ENCODE results near the gene ABHD16A. TPM values are rescaled to one million over a fixed set of nuclear protein-coding genes. Genes with fewer than 3 reads are reported as not detected.

Gene ABHD16A
- total RNA-seq, 2 donors from 2014 or later, result 57.8 to 75.1 TPM

DNA sequence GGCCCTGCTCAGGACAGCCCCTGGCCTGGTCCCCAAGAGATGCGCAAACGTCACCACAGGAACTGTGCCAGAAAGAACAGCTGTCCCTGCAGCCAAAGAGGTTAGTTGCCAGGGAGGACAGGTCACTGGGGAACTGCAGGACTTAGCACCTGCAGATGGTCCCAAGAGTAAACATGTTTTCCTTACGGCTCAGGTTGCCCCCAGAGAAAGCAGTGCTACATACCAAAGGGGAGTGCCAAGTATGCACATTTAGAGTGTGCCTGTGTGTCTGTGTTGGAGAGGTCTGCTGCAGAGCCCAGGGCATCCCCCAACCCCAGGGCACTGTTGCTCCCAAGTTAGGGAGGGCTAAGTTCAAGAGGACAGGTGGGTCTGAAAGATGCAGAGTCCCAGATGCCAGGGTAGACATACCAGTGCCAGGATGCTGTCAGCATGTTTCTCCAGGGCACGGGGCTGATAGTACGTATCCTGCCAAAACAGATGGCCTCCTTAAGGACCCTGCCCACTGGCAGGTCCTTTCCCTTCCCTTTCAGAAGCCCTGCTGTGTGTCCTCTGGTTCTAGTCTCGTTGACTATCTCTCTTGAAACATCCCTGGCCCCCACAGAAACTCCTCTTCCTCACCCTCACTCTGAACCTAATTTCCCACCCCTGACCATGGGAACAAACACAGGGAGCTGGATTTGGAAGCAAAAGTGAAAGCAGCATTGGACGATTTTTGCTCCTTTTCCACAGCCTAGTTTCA, 1.3 kb downstream of the ABHD16A start:
- H3K4me3 Mint-ChIP-seq, result peak overlapping the region; percentile 100
- H3K36me3 Mint-ChIP-seq (ENCODE audit: low read depth), result peaks cover 15% of the 10 kb centered on the region
- H3K9me3 ChIP-seq (ENCODE audit: control insufficient read depth, low read length, poor library complexity, severe bottlenecking), result no peaks in the 10 kb centered on the region
- peak overlapping the region; percentile 100 for H3K27ac Mint-ChIP-seq
- DNase-seq, result no peak
- no peaks in the 10 kb centered on the region for H3K27me3 Mint-ChIP-seq
- ATAC-seq, result no peak
- H3K4me1 Mint-ChIP-seq, result peaks cover 34% of the 10 kb centered on the region

DNA sequence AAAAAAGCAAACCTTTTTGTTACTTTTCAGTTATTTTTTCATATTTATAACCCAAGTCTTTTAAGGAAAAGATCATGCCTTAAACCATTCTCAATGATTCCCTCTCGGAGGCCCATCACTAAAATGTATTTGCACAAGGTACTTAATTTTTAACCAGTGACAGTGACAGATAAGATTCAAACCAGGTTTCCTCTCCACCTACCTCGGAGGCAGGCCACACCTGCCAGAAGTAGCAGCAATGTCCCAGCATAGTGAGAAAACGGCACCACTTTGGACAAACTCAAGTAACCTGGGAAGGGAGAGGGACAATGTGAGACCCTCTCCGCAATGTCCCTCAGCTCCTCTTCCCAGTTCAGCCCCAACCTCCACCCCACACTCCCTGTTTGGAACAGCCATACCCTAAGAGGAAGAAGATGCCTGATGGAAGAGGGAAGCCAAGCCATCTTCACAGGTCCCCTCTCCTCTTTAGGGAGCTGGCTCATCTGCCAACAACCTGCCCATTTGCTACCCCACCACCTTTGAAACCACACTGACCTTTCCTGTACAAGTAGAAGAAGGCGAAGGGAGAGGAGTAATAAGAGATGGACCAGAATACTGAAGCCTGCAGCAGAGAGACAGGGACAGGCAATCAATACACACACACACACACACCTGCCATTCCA, 2.3 kb downstream of the ABHD16A start:
- peak overlapping the region; percentile 100 for H3K4me3 Mint-ChIP-seq
- DNase-seq (no peak), ATAC-seq (no peak)
- no peaks in the 10 kb centered on the region for H3K9me3 ChIP-seq (ENCODE audit: control insufficient read depth, low read length, poor library complexity, severe bottlenecking)
- peaks cover 34% of the 10 kb centered on the region for H3K4me1 Mint-ChIP-seq
- peak overlapping the region; percentile 100 for H3K27ac Mint-ChIP-seq
- H3K27me3 Mint-ChIP-seq, result no peaks in the 10 kb centered on the region
- peaks cover 15% of the 10 kb centered on the region for H3K36me3 Mint-ChIP-seq (ENCODE audit: low read depth)

DNA sequence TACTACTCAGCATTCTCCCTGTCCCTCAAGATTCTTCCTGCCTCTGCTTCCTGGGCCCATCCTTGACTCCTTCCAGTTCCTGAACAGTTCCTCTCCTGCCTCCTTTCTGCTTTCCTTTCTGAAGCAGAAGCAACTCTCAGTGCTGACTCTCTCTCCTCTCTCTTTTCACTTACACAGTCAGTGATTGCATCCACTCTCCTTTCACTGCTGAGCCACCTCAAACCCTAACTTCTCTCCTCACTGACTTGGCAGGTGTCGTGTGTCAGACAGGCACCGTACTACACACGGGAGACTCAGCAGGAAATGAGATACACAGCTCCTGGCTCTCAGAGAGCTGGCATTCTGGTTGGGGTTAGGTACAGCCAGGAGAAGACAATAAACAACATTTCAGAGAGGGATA, 5.6 kb downstream of the ABHD16A start:
- no peak overlapping the region for H3K4me3 Mint-ChIP-seq
- peaks cover 27% of the 10 kb centered on the region for H3K4me1 Mint-ChIP-seq
- peaks cover 16% of the 10 kb centered on the region for H3K36me3 Mint-ChIP-seq (ENCODE audit: low read depth)

DNA sequence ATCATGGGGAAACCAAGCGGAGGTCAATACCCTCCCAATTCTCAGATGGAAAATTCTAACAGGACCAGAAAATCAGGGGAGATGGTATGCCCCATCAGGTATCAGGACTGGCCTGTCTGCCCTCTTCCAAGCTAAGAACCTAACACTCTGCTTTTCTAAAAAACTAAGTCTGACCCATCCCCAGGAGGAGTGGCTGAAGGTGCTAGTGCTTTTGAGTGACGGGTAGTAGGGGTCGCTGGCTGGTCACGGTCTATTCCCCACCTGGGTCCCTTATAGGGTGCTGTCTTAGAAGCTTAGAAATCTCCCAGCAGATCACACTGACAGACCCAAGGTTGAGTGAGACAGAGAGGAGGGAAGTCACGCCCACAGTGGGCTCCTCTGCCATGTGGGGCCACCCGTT, 9.6 kb downstream of the ABHD16A start:
- peaks cover 16% of the 10 kb centered on the region for H3K4me1 Mint-ChIP-seq
- H3K9me3 ChIP-seq (ENCODE audit: control insufficient read depth, low read length, poor library complexity, severe bottlenecking), result no peaks in the 10 kb centered on the region
- DNase-seq, result no peak
- no peak overlapping the region for H3K27ac Mint-ChIP-seq
- no peak for ATAC-seq
- H3K4me3 Mint-ChIP-seq, result no peak overlapping the region
- no peaks in the 10 kb centered on the region for H3K27me3 Mint-ChIP-seq
- peaks cover 14% of the 10 kb centered on the region for H3K36me3 Mint-ChIP-seq (ENCODE audit: low read depth)

More for the DNA sequence above, 5.6 kb downstream of the ABHD16A start:
- no peaks in the 10 kb centered on the region for H3K9me3 ChIP-seq (ENCODE audit: control insufficient read depth, low read length, poor library complexity, severe bottlenecking)
- Mint-ChIP-seq H3K27me3 (no peaks in the 10 kb centered on the region), H3K27ac (peak overlapping the region; percentile 93)
- DNase-seq (no peak), ATAC-seq (no peak)

DNA sequence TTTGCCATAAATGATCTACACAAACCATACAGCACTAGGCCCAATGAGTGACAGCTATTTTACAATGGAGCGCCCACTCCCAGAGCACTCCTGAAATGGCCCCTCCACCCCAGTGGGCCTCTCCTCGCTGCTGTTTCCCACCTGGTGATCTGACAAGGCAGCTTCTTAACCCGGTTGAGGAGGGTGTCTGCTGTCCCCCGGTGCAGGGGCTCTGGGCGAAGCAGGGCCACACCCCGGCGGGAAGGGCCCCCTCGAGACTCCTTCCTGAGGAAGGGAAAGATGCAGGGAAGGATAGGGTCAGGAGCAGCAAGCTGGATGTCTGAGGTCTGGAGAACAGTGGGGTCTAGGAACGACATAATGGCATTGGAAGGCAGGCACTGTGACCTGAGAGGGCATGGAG, 10.2 kb downstream of the ABHD16A start:
- no peaks in the 10 kb centered on the region for H3K9me3 ChIP-seq (ENCODE audit: control insufficient read depth, low read length, poor library complexity, severe bottlenecking)
- H3K27me3 Mint-ChIP-seq, result no peaks in the 10 kb centered on the region
- no peak overlapping the region for H3K4me3 Mint-ChIP-seq
- ATAC-seq (no peak), DNase-seq (no peak)
- peaks cover 13% of the 10 kb centered on the region for H3K4me1 Mint-ChIP-seq
- no peak overlapping the region for H3K27ac Mint-ChIP-seq
- peaks cover 14% of the 10 kb centered on the region for H3K36me3 Mint-ChIP-seq (ENCODE audit: low read depth)

DNA sequence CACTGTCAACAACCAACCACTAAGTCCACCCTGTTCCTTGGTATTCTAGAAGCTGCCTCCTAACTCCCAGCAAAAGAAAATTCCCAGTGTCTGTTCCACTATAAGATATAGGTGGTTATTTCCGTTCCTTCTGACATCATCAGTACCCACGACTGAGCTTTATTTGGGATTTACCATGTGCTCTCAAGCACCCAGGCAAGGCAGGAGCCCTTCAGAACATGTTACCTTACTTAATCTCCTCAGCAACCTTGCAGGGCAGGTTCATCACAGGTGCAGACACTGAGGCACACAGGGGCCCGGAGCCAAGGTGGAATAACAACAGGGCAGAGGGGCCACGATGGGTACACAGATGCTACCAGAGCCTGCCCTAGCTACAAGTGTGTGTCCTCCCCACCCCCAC, 10.8 kb downstream of the ABHD16A start:
- Mint-ChIP-seq H3K27me3 (no peaks in the 10 kb centered on the region), H3K4me3 (no peak overlapping the region), H3K4me1 (peaks cover 8% of the 10 kb centered on the region), H3K27ac (no peak overlapping the region), H3K36me3 (ENCODE audit: low read depth) (peaks cover 9% of the 10 kb centered on the region)
- no peaks in the 10 kb centered on the region for H3K9me3 ChIP-seq (ENCODE audit: control insufficient read depth, low read length, poor library complexity, severe bottlenecking)
- ATAC-seq (no peak), DNase-seq (no peak)

DNA sequence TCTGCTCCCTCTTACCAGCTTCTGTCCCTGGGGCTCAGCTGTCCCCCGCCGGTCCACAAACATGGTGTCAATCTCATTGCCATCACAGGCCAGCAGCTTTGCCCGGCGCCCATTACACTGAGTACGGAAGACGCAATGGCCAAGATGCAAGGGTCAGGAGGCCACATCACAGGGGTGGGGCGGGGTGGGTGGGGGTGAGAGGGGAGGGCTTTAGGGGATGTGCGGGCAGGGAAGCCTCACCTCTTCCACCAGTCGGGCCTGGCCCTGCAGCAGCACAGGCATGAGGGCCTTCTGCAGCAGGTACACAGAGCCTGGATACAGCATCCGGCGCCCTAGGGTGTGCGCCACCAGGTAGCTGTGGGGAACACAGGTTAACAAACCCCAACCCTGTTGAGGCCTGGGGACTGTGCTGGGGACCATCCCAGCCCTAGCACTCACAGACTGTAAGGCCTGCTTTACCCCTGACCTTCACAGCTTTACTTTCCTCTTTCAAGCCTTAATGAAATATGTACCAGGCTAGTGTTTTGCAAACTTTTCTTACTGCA, 11.5 kb downstream of the ABHD16A start:
- Mint-ChIP-seq H3K4me3 (no peak overlapping the region), H3K4me1 (peaks cover 5% of the 10 kb centered on the region), H3K27ac (no peak overlapping the region), H3K27me3 (no peaks in the 10 kb centered on the region), H3K36me3 (ENCODE audit: low read depth) (peaks cover 6% of the 10 kb centered on the region)
- no peak for ATAC-seq
- H3K9me3 ChIP-seq (ENCODE audit: control insufficient read depth, low read length, poor library complexity, severe bottlenecking), result no peaks in the 10 kb centered on the region
- no peak for DNase-seq

DNA sequence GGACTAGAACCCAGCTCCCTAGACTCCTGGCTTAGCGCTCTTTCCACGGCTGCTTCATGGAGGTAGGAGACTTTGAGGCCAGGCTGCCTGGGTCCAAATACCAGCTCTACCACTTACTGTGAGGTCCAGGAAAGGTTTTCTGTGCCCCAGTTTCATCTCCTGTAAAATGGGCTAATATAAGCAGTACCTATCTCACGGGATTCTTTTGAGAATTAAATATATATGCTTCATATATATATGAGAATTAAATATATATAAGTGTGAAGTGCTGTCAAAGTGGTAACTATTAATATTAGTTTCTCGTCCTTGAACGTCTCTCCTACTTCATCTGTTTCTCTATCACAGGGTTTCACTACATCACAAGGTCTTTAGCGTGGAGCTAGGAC, 12.1 kb downstream of the ABHD16A start:
- Mint-ChIP-seq H3K27ac (no peak overlapping the region), H3K36me3 (ENCODE audit: low read depth) (peaks cover 9% of the 10 kb centered on the region), H3K4me3 (no peak overlapping the region), H3K27me3 (no peaks in the 10 kb centered on the region), H3K4me1 (peaks cover 7% of the 10 kb centered on the region)
- no peak for ATAC-seq
- no peak for DNase-seq
- H3K9me3 ChIP-seq (ENCODE audit: control insufficient read depth, low read length, poor library complexity, severe bottlenecking), result no peaks in the 10 kb centered on the region

DNA sequence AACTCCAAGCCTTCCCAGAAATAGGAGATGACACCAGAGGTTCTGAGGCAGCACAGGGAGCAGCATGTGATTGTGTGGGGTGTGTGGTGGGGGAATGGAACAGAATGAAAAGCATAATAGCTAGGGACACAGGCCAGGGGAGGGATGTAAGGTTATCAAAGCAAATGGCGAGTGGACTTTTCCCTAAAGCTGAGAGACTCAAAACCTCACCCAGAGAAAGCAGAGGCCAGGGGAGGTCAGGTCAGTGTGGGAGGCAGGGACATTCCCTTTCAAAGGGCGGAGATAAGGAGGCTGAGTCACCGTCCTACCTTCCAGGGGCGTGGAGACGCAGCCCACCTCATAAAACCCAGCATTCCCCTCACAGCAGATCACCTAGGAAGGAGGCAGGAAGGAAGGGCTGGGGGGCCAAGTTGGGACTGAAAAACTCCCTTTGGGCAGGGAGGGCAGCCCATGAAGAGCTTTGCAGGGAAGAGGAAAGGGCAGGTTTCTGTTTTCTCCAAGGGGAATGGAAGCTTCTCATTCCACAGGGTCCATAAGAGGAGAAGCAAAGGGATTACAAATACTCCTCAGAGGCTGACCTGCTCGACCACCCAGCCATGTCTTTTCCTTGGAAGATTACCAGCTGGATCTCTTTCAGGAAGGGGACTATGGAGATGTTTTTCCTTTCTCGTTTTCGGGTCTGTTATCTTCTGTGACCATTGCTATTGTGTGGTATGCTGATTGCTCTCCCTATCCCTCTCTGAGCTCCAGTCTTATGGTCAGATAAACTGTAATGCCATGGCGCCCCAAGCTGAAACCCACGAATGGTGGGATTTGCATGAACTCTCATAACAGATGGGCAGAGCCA, 12.7 kb downstream of the ABHD16A start:
- H3K4me1 Mint-ChIP-seq, result peaks cover 7% of the 10 kb centered on the region
- H3K9me3 ChIP-seq (ENCODE audit: control insufficient read depth, low read length, poor library complexity, severe bottlenecking), result no peaks in the 10 kb centered on the region
- peak overlapping the region; percentile 49 for H3K4me3 Mint-ChIP-seq
- ATAC-seq (no peak), DNase-seq (no peak)
- peaks cover 9% of the 10 kb centered on the region for H3K36me3 Mint-ChIP-seq (ENCODE audit: low read depth)
- H3K27me3 Mint-ChIP-seq, result no peaks in the 10 kb centered on the region
- peak overlapping the region; percentile 34 for H3K27ac Mint-ChIP-seq

DNA sequence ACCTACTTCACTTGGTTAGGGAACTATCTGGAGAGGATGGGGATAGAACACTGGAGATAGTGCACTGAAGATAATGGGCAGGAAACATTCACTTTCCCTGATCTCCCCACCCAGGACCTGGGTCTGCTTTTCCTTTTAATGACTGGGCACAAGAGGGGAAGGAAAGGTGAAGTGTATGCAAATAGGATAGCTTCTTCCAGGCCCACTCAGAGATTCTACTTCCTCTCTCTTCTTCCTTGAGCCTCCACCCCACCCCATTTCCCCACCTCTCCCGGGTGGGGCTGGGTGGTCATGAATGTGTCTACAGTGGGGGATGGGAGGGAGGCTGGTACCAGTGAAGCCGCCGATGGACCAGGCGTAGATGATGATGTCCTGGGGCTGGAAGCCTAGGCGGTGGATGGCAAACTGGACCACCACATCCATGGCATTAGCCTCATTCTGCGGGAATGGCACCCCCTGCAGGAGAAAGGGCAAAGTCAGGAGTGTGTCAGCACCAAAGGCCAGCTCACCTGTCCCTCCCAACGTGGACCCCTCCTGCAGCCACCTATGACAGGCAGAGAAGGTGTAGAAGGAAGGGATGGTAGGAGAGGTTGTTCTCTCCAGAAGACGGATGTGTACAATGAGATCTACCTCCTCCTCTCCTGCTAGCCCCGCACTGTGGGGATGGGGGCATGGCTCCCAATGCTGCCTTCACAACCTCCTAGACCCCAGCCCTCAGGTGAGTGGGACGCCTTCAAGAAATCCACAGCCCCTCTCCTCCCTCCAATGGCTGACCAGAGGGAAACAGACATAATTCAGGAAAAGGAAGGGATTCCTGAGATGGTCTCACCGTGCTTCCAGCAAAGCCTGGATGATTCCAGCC, 13.6 kb downstream of the ABHD16A start:
- peak overlapping the region; percentile 34 for H3K27ac Mint-ChIP-seq
- peaks cover 7% of the 10 kb centered on the region for H3K4me1 Mint-ChIP-seq
- no peak overlapping the region for H3K4me3 Mint-ChIP-seq
- ATAC-seq (no peak), DNase-seq (no peak)
- H3K36me3 Mint-ChIP-seq (ENCODE audit: low read depth), result peaks cover 9% of the 10 kb centered on the region
- no peaks in the 10 kb centered on the region for H3K9me3 ChIP-seq (ENCODE audit: control insufficient read depth, low read length, poor library complexity, severe bottlenecking)
- H3K27me3 Mint-ChIP-seq, result no peaks in the 10 kb centered on the region

DNA sequence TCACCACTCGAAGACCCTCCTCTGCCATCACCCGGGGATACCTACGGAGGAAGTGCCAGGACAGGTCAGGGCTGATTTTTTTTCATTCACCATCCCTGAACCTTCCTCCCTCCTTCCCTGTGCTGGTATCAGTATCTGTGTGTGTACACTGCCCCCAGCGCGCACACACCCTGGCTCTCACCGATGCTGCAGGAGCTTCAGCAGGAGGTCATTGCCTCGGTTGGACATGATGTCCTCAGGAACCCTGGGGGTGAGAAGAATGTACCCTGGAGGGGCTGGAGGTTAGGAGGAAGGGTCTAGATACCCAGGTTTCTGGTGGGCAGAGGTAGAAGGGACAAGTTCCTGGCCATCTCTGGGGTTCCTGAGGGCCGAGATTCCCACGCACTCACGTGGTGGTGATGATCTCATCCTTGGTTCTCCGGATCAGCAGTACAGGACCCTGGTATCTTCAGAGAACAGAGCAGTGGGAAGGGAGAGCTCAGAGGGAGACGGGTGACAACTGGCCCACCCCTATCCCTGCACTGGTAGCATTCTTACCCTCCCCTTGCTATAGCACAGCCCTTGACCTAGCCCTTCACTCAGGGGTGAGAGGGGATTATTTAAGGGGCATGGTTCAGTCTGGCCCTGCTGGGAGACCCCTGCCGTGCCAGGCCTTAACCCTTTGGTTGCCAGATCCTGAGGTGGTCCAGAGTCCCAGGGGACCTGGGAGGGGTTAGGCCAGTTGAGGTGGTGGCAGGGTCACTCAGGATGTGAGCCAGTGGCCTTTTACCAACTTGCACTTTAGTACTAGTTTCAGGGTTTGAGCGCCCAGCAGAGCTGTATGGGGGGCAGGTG, 15.0 kb downstream of the ABHD16A start:
- no peak for DNase-seq
- no peaks in the 10 kb centered on the region for H3K27me3 Mint-ChIP-seq
- no peak for ATAC-seq
- no peaks in the 10 kb centered on the region for H3K9me3 ChIP-seq (ENCODE audit: control insufficient read depth, low read length, poor library complexity, severe bottlenecking)
- no peak overlapping the region for H3K4me3 Mint-ChIP-seq
- H3K36me3 Mint-ChIP-seq (ENCODE audit: low read depth), result peaks cover 9% of the 10 kb centered on the region
- H3K27ac Mint-ChIP-seq, result no peak overlapping the region
- peaks cover 7% of the 10 kb centered on the region for H3K4me1 Mint-ChIP-seq

DNA sequence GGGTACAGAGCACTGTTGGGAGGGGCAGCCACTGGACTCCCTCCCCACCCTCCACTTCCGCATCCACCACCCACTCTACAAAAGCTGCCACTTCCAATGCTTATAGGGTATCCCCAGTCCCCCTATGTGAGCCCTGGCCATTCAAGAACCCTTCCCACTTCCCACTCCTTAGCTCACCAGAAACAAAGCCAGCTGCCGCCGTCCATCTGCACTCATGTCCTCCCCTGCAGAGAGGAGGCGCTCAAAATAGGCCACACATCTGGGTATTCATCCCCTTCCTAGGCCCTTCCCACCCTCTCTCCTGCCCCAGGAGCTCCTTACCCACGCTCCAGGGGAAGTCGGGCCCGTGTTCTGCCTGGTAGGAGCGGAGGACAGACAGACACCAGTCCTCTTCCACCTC, 15.8 kb downstream of the ABHD16A start:
- no peak overlapping the region for H3K27ac Mint-ChIP-seq

More for the DNA sequence above, 15.8 kb downstream of the ABHD16A start:
- no peaks in the 10 kb centered on the region for H3K27me3 Mint-ChIP-seq
- no peak for DNase-seq
- no peak for ATAC-seq
- no peaks in the 10 kb centered on the region for H3K9me3 ChIP-seq (ENCODE audit: control insufficient read depth, low read length, poor library complexity, severe bottlenecking)
- peaks cover 8% of the 10 kb centered on the region for H3K4me1 Mint-ChIP-seq
- no peak overlapping the region for H3K4me3 Mint-ChIP-seq
- H3K36me3 Mint-ChIP-seq (ENCODE audit: low read depth), result peaks cover 5% of the 10 kb centered on the region

All from T-helper 17 cell (primary cell).